GM18517 (cell line): Measurements from ENCODE around the gene PIN1.

Source experiments
- ATAC-seq: cut with Tn5 transposase; IDR thresholded peaks from one replicate; pipeline ENCODE4 v1.9.1; 2021; ENCODE audit warnings: mild to moderate bottlenecking, moderate library complexity; ENCODE audit not compliant: unreplicated experiment

The PIN1 gene

GRCh38 chr19:9854282-9854846 is 19.2 kb downstream of the PIN1 start:
- ATAC-seq = no peak

- no peak for ATAC-seq
These were observed 21.5 kb downstream of the PIN1 start for GRCh38 chr19:9856609-9857008.

GRCh38 chr19:9857076-9857721 is 22.1 kb downstream of the PIN1 start:
- no peak for ATAC-seq

- ATAC-seq = no peak
These were observed 23.0 kb downstream of the PIN1 start for GRCh38 chr19:9857920-9858746.

GRCh38 chr19:9858766-9859165 is 23.6 kb downstream of the PIN1 start:
- no peak for ATAC-seq

GRCh38 chr19:9860407-9860806 is 25.3 kb downstream of the PIN1 start:
- ATAC-seq = no peak

- no peak for ATAC-seq
These were observed 26.4 kb downstream of the PIN1 start for GRCh38 chr19:9861503-9861902.

GRCh38 chr19:9862938-9863337 is 27.8 kb downstream of the PIN1 start:
- no peak for ATAC-seq

GRCh38 chr19:9863759-9864158 is 28.6 kb downstream of the PIN1 start:
- no peak for ATAC-seq

GRCh38 chr19:9865732-9866501 is 30.8 kb downstream of the PIN1 start:
- ATAC-seq = no peak

- no peak for ATAC-seq
These were observed 34.0 kb downstream of the PIN1 start for GRCh38 chr19:9868983-9869617.

GRCh38 chr19:9871626-9872338 is 36.7 kb downstream of the PIN1 start:
- no peak for ATAC-seq

- ATAC-seq = no peak
These were observed 37.6 kb downstream of the PIN1 start for GRCh38 chr19:9872618-9873242.

GRCh38 chr19:9875031-9875627 is 40.0 kb downstream of the PIN1 start:
- ATAC-seq = no peak

GRCh38 chr19:9875796-9876195 is 40.7 kb downstream of the PIN1 start:
- ATAC-seq = no peak

- no peak for ATAC-seq
These were observed 42.8 kb downstream of the PIN1 start for GRCh38 chr19:9877780-9878510.

- no peak for ATAC-seq
These were observed 43.5 kb downstream of the PIN1 start for GRCh38 chr19:9878511-9879196.

- ATAC-seq = no peak
These were observed 46.6 kb downstream of the PIN1 start for GRCh38 chr19:9881720-9882119.
